Stomach (tissue), 9 donors: ENCODE measurements around the gene LRRC3. TPM values are rescaled to one million over a fixed set of nuclear protein-coding genes. Genes with fewer than 3 reads are reported as not detected.

ENCODE experiments used
- DNase-seq, 2 donors: peaks; one replicate each; pipeline versions ENCODE4 v3.0.0 to v3.0.0-alpha.2; 2013 to 2019
- H3K27ac ChIP-seq, 5 donors: fragments of 200-600 bp in 4 of 5; sonication (generic) in 4 of 5; one replicate each; pipeline ENCODE4 v1.5.1; 2013 to 2019; ENCODE audit warnings: mild to moderate bottlenecking in 1 of 5, moderate library complexity in 1 of 5
- H3K27me3 ChIP-seq, 3 donors: fragments of 200-600 bp; sonication (generic); one replicate each; pipeline ENCODE4 v1.5.1; 2017 to 2019; ENCODE audit warnings: mixed run types in 1 of 3
- H3K36me3 ChIP-seq, 4 donors: fragments of 200-600 bp; sonication (generic); 1 replicate in 3 of 4; 2 replicates in 1 of 4; pipeline ENCODE4 v1.5.1; 2016 to 2019
- H3K4me1 ChIP-seq, 4 donors: fragments of 200-600 bp; sonication (generic); one replicate each; pipeline ENCODE4 v1.5.1; 2016 to 2019
- H3K4me3 ChIP-seq, 4 donors: fragments of 200-600 bp; sonication (generic) in 3 of 4; one replicate each; pipeline ENCODE4 v1.5.1; 2016 to 2019; ENCODE audit warnings: mild to moderate bottlenecking in 1 of 4
- H3K9me3 ChIP-seq, 4 donors: fragments of 200-600 bp; sonication (generic); one replicate each; pipeline ENCODE4 v1.5.1; 2016 to 2019
- EP300 ChIP-seq: sonication (generic); formaldehyde crosslinking; IDR thresholded peaks from one replicate; pipeline ENCODE4 v1.6.1; 2017; ENCODE audit warnings: antibody characterized with exemption
- POLR2A ChIP-seq, 4 donors: fragments of 450-650 bp; IDR thresholded peaks; one replicate each; pipeline ENCODE4 v1.6.1; 2016; ENCODE audit warnings: antibody characterized with exemption in 4 of 4, control low read depth in 2 of 4, mild to moderate bottlenecking in 1 of 4, moderate library complexity in 1 of 4
- POLR2AphosphoS5 ChIP-seq, 3 donors: sonication (generic); formaldehyde crosslinking; IDR thresholded peaks; one replicate each; pipeline ENCODE4 v1.6.1; 2016; ENCODE audit warnings: antibody characterized with exemption in 3 of 3
- WGBS, 5 donors: extraction: QIAGEN DNeasy Blood & Tissue Kit in 3 of 5; methylation state at CpG; one replicate each; pipeline versions ENCODE4 v1.1.5 to v1.1.7; 2013 to 2018; 5-methylcytosine and 5-hydroxymethylcytosine counted together
- intact Hi-C: fragments of 100-400 bp; cut with DNase I; formaldehyde crosslinking; loops from one replicate; pipeline ENCODE4 v1.15.1; 2023; ENCODE audit warnings: low total_unique reads
- polyA plus RNA-seq, 3 donors: library from polyadenylated mRNA; stranded (reverse); fragments of 200-250 nt; gene quantifications; one replicate each; pipeline ENCODE4 v1.2.3, GENCODE V29; 2013
- total RNA-seq, 5 donors: library from RNA; depleted of rRNA; stranded (reverse); fragments of >200 nt; gene quantifications; one replicate each; pipeline versions ENCODE4 v1.1.0 to v1.2.3, GENCODE V29; 2014 to 2016
- TF ChIP-seq, protein P1 (sequence below), 7 experiments: fragments of 450-650 bp in 4 of 7; fragments of 200-600 bp in 3 of 7; sonication (generic) in 3 of 7; IDR thresholded peaks; one replicate each; pipeline ENCODE4 v1.5.1; 2016 to 2019; ENCODE audit warnings: antibody characterized with exemption in 7 of 7, control low read depth in 2 of 7, mild to moderate bottlenecking in 1 of 7
- donor health status: healthy with polysubstance abuse.
- donor health status: Bipolar disorder and iron deficiency.
- donor health status: healthy.

LRRC3 gene
- total and polyA plus RNA-seq, 8 donors, result 0.76 to 8.0 (median 1.5) TPM

DNA sequence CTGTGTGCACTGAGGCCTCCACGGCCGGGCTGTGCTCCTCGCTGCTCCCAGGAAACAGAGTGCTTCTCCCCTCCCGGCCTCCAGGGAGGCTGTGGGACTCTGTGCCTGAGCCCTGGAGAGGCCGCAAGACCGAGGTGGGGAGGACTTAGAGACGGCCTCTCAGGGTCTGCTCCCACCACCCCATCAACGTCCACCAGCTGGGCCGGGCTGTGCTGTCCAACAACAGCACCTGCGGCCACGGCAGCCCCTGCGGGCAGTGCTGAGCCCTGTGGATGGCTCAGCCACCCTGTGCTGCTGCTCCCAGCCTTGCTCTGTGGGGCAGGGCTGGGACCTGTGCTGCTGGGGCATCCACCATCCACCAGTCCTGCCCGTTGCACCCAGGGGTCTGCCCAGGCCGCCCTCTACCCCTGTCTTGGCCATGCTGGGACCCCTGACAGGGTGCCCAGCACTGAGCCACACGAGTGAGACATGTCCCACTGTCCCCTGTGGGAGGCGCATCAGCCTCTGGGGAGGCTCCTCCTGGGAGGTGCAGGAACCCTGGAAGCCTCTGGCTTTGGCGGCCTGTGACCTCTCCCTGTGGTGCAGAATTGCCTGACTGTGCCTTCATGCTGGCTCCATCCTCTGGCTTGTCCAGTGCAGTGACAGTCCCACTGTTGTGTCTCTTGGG lies 31.2 kb upstream of the LRRC3 start:
- DNase-seq, result no peak
- Histone ChIP-seq H3K36me3 (peaks cover 0 to 16% (median 0%) of the 10 kb centered on the region in 4 donors), H3K27ac (no peak overlapping the region), H3K4me1 (no peaks in the 10 kb centered on the region), H3K9me3 (peaks cover 0 to 7% (median 0%) of the 10 kb centered on the region in 4 donors), H3K27me3 (peaks cover 0 to 36% (median 0%) of the 10 kb centered on the region in 3 donors), H3K4me3 (no peak overlapping the region)
- 81 to 91% (median 86%) methylated on average over 7 to 17 of the region's 17 CpGs for whole genome bisulfite sequencing, 5 donors
- intact Hi-C loops, result no loop called here
- TF ChIP-seq EP300 (no peak), POLR2AphosphoS5 (IDR thresholded peaks at IDR 0.05) (no peak), POLR2A (IDR thresholded peaks at IDR 0.05) (no peak)
- TF ChIP-seq, protein P1, sequence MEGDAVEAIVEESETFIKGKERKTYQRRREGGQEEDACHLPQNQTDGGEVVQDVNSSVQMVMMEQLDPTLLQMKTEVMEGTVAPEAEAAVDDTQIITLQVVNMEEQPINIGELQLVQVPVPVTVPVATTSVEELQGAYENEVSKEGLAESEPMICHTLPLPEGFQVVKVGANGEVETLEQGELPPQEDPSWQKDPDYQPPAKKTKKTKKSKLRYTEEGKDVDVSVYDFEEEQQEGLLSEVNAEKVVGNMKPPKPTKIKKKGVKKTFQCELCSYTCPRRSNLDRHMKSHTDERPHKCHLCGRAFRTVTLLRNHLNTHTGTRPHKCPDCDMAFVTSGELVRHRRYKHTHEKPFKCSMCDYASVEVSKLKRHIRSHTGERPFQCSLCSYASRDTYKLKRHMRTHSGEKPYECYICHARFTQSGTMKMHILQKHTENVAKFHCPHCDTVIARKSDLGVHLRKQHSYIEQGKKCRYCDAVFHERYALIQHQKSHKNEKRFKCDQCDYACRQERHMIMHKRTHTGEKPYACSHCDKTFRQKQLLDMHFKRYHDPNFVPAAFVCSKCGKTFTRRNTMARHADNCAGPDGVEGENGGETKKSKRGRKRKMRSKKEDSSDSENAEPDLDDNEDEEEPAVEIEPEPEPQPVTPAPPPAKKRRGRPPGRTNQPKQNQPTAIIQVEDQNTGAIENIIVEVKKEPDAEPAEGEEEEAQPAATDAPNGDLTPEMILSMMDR (IDR thresholded peaks at IDR 0.05), result no peak

DNA sequence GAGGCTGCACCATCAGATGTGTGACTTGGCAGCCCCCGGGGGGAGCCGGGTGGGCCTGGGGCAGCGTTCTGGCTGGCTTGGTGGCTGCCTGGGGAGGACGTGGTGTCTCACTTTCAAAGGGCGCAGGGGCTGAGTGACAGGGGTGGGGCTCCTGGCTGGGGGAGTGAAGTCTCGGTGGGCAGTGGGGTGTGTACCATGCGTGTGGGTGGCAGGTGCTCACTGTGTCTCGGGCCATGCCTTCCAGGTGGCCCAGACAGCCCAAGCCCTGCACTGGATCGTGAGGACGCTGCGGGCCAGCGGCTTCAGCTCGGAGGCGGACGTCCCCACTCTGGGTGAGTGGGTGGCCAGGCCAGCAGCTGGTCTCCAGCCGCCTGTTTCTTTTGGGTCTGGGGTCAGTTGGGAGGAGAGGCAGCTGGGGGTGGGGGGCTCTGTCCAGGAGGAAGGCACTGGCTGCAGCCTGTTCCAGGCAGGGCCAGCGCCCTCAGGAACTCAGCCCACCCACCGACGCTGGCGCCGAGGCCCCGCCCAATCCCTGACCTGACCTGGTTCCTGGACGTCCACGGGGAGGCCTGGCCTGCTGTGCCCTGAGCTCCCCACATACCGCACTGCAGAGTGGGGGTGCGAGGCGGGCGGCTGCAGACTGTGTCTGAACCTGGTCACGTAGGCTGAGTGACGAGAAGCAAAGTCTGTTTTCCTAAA lies 30.6 kb upstream of the LRRC3 start:
- no peak overlapping the region for H3K27ac ChIP-seq
- no peak for DNase-seq
- no peak overlapping the region for H3K4me3 ChIP-seq
- H3K36me3 ChIP-seq, result peaks cover 0 to 15% (median 0%) of the 10 kb centered on the region in 4 donors
- H3K27me3 ChIP-seq, result peaks cover 0 to 34% (median 0%) of the 10 kb centered on the region in 3 donors
- H3K4me1 ChIP-seq, result no peaks in the 10 kb centered on the region
- WGBS, 5 donors, result 66 to 76% (median 71%) methylated on average over 8 to 30 of the region's 30 CpGs
- peaks cover 0 to 12% (median 3%) of the 10 kb centered on the region in 4 donors for H3K9me3 ChIP-seq
- TF ChIP-seq, protein P1 (IDR thresholded peaks at IDR 0.05), result no peak
- TF ChIP-seq POLR2A (IDR thresholded peaks at IDR 0.05) (no peak), POLR2AphosphoS5 (IDR thresholded peaks at IDR 0.05) (no peak), EP300 (no peak)
- intact Hi-C loops, result no loop called here

DNA sequence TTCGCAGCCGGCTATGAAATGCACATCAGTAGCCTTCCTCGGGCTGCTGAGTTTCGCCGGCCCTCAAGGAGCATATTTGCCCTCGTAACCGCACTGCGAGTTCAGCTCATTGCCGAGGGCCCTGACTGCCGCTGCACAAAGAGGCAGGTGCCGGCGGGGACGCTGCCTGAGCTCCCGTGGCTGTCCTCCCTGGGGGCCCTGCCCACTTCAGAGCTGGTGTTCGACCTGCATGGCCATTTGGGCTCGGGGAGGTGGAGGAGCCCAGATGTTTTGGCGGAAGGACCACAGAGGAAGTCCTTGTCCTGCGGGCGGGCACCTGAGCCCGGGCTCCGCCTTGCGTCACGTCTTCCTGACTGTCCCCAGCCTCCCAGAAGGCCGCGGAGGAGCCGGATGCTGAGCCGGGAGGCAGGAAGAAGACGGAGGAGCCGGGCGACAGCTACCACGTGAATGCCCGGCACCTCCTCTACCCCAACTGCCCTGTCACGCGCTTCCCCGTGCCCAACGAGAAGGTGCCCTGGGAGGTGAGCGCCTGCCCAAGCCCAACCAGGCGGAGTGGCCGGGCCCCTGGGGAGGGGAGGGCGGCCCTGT lies 29.9 kb upstream of the LRRC3 start:
- Histone ChIP-seq H3K27ac (no peak overlapping the region), H3K4me1 (no peaks in the 10 kb centered on the region), H3K4me3 (no peak overlapping the region), H3K9me3 (peaks cover 0 to 16% (median 5%) of the 10 kb centered on the region in 4 donors), H3K27me3 (peaks cover 0 to 34% (median 0%) of the 10 kb centered on the region in 3 donors), H3K36me3 (peaks cover 0 to 15% (median 0%) of the 10 kb centered on the region in 4 donors)
- WGBS, 5 donors, result 76 to 78% (median 77%) methylated on average over 15 to 40 of the region's 40 CpGs
- no peak for DNase-seq
- TF ChIP-seq EP300 (no peak), POLR2AphosphoS5 (IDR thresholded peaks at IDR 0.05) (no peak), POLR2A (IDR thresholded peaks at IDR 0.05) (no peak)
- TF ChIP-seq, protein P1 (IDR thresholded peaks at IDR 0.05), result no peak
- intact Hi-C loops, result no loop called here

DNA sequence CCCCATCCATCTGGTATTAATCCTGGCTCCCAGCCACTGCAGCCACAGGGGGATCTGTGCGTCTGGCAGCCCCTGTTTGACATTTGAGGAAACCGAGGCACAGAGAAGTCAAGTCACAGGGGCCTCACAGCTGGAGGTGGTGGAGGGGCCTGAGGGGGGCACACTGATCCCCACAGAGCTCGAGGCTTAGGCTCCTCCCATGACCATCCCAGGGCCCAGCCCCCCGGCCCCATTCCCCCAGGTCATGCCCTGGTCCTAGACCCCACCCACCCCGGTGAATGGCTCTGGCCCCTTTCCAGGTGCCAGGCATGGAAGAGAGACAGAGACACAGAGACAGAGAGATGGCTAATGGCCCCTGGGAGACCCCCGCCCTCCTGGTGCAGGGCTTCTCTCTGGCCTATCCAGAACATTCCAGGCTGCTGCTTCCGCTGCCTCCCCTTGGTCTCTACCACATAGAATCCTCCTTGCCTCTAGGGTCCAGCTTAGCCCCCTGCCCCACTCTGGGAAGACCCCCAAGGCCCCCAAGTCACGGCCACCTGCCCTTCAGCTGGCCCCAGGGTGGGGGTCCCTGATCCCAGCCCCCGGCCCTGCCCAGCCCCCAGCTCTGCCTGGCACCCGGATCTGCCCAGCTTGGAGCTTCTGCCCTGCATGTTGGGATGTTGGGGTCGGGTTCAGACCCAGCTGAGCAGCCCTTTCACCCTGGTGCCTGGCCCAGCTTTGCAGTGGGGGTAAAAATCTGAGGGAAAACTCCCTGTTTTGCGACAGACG lies 29.2 kb upstream of the LRRC3 start:
- intact Hi-C loops, result no loop called here
- no peaks in the 10 kb centered on the region for H3K4me1 ChIP-seq
- 69 to 83% (median 81%) methylated on average over 9 to 13 of the region's 13 CpGs for WGBS, 5 donors
- peaks cover 0 to 15% (median 0%) of the 10 kb centered on the region in 4 donors for H3K36me3 ChIP-seq
- H3K27ac ChIP-seq, result no peak overlapping the region
- DNase-seq, result no peak
- peaks cover 0 to 34% (median 0%) of the 10 kb centered on the region in 3 donors for H3K27me3 ChIP-seq
- TF ChIP-seq POLR2A (IDR thresholded peaks at IDR 0.05) (no peak), POLR2AphosphoS5 (IDR thresholded peaks at IDR 0.05) (no peak), EP300 (no peak)
- TF ChIP-seq, protein P1 (IDR thresholded peaks at IDR 0.05), result no peak
- peaks cover 0 to 16% (median 5%) of the 10 kb centered on the region in 4 donors for H3K9me3 ChIP-seq
- H3K4me3 ChIP-seq, result no peak overlapping the region
